Measurements from ENCODE around the gene NME2.
"Not testable (repeated sequence)": the region's sequence is repeated elsewhere in the genome, so short reads cannot be mapped to it uniquely, and the experiment has no call there.

NME2 gene

GRCh38 chr17:51166987-51167931 is 1.0 kb downstream of the NME2 start:
- DNase-seq (ENCODE audit: low read depth, low spot score), result no peak
- ChIA-PET CTCF (interaction anchor here (0.7 to 1.3 kb wide), 5 partner anchors 9 to 167 kb away, joined by 3 to 8 read pairs (median 4); no protein-coding TSS in a partner anchor), POLR2A (interaction anchor here (0.5 to 1.7 kb wide), 3 partner anchors 13 to 301 kb away, joined by 3 to 4 read pairs (median 4); partner anchors contain the start of gene TOB1)
- peak; percentile 89 for TF ChIP-seq CTCF (IDR thresholded peaks at IDR 0.05; ENCODE audit: insufficient read depth, low read length, missing control alignments)
- H3K4me3 ChIP-seq (ENCODE audit: low read depth, low read length), result peak overlapping the region; percentile 82

DNA sequence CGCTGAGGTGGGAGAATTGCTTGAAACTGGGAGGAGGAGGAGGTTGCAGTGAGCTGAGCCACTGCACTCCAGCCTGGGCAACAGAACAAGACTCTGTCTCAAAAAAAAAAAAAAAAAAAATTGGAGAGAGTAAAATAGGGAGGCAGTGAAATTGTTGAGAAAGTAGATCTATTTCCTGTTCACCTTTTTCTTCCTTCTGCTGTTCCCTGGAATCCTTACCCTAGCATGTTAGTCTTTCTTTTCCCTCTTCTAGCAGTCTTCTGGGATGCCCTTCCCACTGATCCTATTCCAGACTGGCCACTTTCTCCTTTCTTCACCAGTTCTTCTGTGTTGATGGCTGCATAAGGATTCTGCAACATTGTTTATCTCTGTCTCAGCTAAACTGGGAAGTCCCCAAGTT is 3.1 kb downstream of the NME2 start:
- POLR2A ChIA-PET, result no interaction called here
- H3K4me3 ChIP-seq (ENCODE audit: low read depth, low read length), result no peak overlapping the region
- CTCF ChIA-PET, result interaction anchor here (1.9 kb wide), 1 partner anchor 169 kb away, joined by 6 read pairs; no protein-coding TSS in a partner anchor
- TF ChIP-seq CTCF (IDR thresholded peaks at IDR 0.05; ENCODE audit: insufficient read depth, low read length, missing control alignments), result no peak
- no peak for DNase-seq (ENCODE audit: low read depth, low spot score)

DNA sequence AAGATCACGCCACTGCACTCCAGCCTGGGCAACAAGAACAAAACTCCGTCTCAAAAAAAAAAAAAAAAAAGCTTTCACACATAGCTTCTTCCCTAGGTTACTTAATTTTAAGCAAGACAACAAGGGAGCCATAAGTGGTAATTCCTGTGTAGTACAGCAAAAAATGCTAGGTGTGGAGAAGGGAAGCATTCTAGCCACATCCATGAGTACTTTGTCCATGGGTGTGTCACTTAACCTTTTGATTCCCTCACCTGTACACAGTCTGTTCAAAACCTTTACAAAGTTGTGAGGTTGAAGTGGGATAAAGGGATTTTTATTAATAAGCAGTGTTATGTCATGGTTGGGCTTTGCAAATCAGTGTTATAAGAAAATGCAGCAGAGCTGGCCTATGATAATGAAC is 4.5 kb downstream of the NME2 start:
- TF ChIP-seq CTCF (IDR thresholded peaks at IDR 0.05; ENCODE audit: insufficient read depth, low read length, missing control alignments), result no peak
- POLR2A ChIA-PET, result no interaction called here
- H3K4me3 ChIP-seq (ENCODE audit: low read depth, low read length), result no peak overlapping the region
- DNase-seq (ENCODE audit: low read depth, low spot score), result no peak
- CTCF ChIA-PET, result interaction anchor here (0.6 to 1.9 kb wide), 2 partner anchors 19 to 170 kb away, joined by 3 to 6 read pairs; no protein-coding TSS in a partner anchor

- CTCF ChIA-PET, result interaction anchor here (1.4 kb wide), 1 partner anchor 13 kb away, joined by 3 read pairs; no protein-coding TSS in a partner anchor
- POLR2A ChIA-PET; H3K4me3 ChIP-seq (ENCODE audit: low read depth, low read length); DNase-seq (ENCODE audit: low read depth, low spot score): not testable (repeated sequence)
Observed at GRCh38 chr17:51172030-51172429, 5.8 kb downstream of the NME2 start.

- ChIA-PET POLR2A (no interaction called here), CTCF (no interaction called here)
- no peak for DNase-seq (ENCODE audit: low read depth, low spot score)
- no peak overlapping the region for H3K4me3 ChIP-seq (ENCODE audit: low read depth, low read length)
- TF ChIP-seq CTCF (IDR thresholded peaks at IDR 0.05; ENCODE audit: insufficient read depth, low read length, missing control alignments), result no peak
Observed at GRCh38 chr17:51180486-51180885, 14.3 kb downstream of the NME2 start.

GRCh38 chr17:51184124-51184523 is 17.9 kb downstream of the NME2 start:
- no peak overlapping the region for H3K4me3 ChIP-seq (ENCODE audit: low read depth, low read length)
- no peak for TF ChIP-seq CTCF (IDR thresholded peaks at IDR 0.05; ENCODE audit: insufficient read depth, low read length, missing control alignments)

More at GRCh38 chr17:51184124-51184523, 17.9 kb downstream of the NME2 start:
- no peak for DNase-seq (ENCODE audit: low read depth, low spot score)
- ChIA-PET POLR2A (no interaction called here), CTCF (interaction anchor here (0.9 to 1.3 kb wide), 2 partner anchors 12 to 16 kb away, joined by 3 read pairs; no protein-coding TSS in a partner anchor)
